Peyer's patch (tissue), 4 donors: ENCODE data around the gene ABCD2.

Experiments used
- POLR2A ChIP-seq, 2 donors: fragments of 450-650 bp; IDR thresholded peaks; one replicate each; pipeline ENCODE4 v1.5.1; 2017; ENCODE audit warnings: antibody characterized with exemption in 2 of 2, mild to moderate bottlenecking in 2 of 2, moderate library complexity in 2 of 2
- TF ChIP-seq, protein P1 (sequence below), 6 experiments: fragments of 450-650 bp in 4 of 6; fragments of 200-600 bp in 2 of 6; sonication (generic) in 1 of 6; IDR thresholded peaks; one replicate each; pipeline ENCODE4 v1.5.1; 2017 to 2019; ENCODE audit warnings: antibody characterized with exemption in 6 of 6, mild to moderate bottlenecking in 3 of 6, moderate library complexity in 1 of 6

- TF ChIP-seq, protein P1, sequence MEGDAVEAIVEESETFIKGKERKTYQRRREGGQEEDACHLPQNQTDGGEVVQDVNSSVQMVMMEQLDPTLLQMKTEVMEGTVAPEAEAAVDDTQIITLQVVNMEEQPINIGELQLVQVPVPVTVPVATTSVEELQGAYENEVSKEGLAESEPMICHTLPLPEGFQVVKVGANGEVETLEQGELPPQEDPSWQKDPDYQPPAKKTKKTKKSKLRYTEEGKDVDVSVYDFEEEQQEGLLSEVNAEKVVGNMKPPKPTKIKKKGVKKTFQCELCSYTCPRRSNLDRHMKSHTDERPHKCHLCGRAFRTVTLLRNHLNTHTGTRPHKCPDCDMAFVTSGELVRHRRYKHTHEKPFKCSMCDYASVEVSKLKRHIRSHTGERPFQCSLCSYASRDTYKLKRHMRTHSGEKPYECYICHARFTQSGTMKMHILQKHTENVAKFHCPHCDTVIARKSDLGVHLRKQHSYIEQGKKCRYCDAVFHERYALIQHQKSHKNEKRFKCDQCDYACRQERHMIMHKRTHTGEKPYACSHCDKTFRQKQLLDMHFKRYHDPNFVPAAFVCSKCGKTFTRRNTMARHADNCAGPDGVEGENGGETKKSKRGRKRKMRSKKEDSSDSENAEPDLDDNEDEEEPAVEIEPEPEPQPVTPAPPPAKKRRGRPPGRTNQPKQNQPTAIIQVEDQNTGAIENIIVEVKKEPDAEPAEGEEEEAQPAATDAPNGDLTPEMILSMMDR (IDR thresholded peaks at IDR 0.05): no peak
- TF ChIP-seq POLR2A (IDR thresholded peaks at IDR 0.05): no peak
These were observed 14.1 kb downstream of the ABCD2 start for GRCh38 chr12:39605501-39605900.
